Left forelimb (tissue), 1 donor: Measurements from ENCODE around the gene TTLL13.
A peak's percentile ranks its signal among the peaks of the same experiment; 100 is the strongest.

Experiments used
- DNase-seq: peaks from one replicate; pipeline ENCODE4 v3.0.0-alpha.2; 2018; ENCODE audit warnings: low spot score

Gene TTLL13, protein sequence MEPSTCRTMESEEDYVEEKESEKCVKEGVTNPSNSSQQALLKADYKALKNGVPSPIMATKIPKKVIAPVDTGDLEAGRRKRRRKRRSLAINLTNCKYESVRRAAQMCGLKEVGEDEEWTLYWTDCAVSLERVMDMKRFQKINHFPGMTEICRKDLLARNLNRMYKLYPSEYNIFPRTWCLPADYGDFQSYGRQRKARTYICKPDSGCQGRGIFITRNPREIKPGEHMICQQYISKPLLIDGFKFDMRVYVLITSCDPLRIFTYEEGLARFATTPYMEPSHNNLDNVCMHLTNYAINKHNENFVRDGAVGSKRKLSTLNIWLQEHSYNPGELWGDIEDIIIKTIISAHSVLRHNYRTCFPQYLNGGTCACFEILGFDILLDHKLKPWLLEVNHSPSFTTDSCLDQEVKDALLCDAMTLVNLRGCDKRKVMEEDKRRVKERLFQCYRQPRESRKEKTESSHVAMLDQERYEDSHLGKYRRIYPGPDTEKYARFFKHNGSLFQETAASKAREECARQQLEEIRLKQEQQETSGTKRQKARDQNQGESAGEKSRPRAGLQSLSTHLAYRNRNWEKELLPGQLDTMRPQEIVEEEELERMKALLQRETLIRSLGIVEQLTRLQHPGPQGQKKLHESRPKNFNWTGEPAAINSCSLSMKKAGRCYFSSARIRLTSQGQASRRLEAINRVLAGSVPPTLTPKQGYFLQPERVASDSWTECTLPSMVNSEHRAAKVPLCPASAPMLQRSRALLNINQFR

DNA sequence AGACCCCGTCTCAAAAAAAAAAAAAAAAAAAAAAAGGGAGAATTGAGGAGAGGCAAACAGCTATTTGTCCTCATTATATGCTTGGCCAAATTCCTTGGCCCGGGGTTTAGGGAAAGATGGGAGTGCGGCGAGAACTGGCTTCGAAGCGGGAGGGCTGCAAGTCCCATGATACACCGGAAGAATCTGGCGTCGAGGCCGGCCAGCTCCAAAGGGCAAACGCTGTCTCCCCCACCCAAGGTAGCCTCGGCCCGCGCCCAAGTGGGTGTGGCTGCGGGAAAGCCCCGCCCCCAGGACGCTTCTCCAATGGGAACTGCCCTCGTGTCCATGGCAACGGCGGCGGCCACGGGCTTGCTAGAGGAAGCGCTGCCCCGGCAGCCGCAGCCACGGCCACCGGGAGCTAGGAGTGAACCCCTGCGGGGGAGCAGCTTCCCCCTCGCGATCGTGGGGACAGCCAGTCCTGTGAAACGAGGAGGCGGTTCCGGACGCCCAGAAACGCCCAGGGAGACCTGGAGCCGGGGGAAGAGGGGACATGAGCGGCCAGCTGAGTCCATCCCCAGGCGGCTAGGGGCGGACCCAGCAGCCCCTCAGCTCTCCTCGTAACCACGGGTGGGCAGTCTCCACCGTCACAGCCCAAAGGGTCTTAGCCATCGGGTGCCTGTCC lies at the start of gene TTLL13:
Gene TTLL13, plus strand, starts transcription at position 354 of the 661 bp plus-strand sequence. CDS start 1,075 bp downstream, outside the sequence.
- peak; percentile 89 for DNase-seq

DNA sequence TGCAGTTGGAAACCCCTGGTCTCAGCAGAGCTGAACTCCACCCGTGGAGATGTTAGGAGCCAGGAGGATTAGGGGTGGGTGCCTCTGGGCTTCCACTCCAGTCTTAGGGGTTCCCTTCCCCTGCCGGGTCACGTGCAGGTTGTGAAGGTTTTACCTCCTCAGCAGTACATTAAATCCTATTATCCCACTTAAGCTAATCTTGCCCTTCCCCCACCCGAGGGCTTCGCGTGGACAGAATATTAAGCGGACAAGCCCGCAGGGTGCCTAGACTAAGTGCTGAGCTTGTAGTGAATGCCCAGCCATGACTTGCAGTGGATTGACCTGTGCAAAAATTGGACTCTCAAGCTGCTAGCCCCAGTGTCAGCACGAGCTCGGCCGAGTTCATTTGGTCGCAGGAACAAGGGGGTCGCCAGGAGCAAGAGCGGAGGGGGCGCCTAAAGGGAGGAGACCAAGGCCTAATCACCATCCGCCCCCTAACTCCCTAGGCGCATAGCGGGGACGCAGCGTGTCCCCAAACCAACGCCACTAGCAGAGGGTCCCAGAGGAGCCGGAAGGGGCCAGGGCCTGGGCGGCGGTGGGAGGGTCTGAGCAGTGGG lies 48.7 kb upstream of the TTLL13 start:
- no peak for DNase-seq

DNA sequence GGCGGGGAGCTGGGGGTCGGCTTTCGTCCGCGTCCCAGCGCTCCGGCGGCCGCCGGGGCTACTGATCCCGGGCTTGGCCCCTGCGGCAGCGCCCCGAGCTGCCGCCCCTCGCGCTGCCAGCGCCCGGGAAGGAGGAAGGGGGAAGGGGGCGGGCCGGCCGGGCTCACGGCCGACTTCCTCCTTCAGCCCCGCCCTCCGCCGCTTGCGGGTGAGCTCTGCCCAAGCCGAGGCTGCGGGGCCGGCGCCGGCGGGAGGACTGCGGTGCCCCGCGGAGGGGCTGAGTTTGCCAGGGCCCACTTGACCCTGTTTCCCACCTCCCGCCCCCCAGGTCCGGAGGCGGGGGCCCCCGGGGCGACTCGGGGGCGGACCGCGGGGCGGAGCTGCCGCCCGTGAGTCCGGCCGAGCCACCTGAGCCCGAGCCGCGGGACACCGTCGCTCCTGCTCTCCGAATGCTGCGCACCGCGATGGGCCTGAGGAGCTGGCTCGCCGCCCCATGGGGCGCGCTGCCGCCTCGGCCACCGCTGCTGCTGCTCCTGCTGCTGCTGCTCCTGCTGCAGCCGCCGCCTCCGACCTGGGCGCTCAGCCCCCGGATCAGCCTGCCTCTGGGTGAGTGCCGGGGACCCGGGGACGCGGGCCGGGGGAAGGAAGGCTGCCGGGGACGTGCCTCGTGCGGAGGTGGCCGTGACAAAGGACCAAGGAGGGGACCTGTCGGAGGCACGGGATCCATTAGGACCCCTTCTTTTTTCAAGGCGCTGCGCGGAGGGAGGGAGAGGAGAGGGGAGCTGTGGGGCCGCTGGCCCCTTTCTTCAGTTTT lies 48.0 kb upstream of the TTLL13 start, which contains the start of gene SEMA4B:
Gene SEMA4B, plus strand, starts transcription at position 201 of the 814 bp plus-strand sequence. Its CDS starts 249 bp downstream, at position 450.
- DNase-seq, result peak; percentile 81

DNA sequence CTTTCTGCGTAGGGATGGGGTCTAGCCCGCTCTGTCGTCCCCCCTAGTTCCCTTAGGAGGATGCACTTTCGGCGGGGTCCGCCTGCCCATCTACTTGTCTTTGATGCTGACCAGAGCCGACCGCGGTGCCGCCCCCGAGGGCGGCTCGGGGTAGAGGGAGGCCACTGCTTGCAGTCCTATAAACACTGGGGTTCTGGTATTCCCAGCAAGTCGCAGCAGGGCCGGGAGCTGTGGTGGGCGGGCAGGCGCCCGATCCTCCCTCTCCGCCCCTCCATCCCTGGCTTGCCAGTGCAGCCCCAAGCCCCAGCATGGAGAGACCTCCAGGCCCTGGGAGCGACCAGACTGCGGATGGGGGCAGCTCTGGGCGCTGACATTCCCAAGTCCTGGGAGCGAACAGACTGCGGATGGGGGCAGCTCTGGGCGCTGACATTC lies 47.4 kb upstream of the TTLL13 start:
- peak; percentile 60 for DNase-seq

DNA sequence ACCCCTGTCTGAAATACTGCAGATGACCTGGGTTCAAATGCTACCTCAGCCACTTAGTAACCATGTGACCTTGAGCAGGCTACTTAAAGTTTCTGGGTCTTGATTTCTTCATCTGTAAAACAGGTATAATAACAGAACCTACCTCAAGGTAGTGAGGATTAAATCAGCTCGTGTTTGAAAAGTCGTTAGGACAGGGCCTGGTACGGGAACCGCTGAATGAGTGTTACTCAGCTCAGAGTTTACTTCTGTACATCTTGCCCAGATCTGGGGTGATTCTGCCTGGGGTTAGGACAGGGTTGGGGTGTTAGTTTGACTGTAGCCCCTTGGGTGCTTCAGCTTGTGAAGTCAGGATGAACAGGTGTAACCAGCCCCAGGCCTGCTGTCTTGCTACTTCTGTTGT lies 46.4 kb upstream of the TTLL13 start:
- DNase-seq, result no peak

DNA sequence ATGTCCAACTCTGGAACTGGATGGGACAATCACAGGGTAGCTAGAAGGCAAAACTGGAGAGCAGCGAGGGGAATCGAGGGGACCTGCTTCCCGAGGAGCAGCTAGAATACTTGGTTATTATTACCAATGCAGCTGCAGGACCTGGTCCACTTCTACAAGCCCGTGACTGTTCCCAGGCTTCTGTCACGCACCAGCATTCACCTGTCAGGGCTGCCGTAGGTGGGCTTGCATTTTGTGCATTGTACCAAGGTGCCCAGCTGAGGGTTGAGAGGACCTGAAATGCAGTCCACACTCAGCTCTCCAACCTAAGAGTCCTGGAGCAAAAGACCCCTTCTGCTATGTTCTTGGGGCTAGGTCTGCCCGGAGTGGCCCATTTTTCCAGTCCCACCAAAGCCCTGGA lies 45.9 kb upstream of the TTLL13 start:
- peak; percentile 26 for DNase-seq

DNA sequence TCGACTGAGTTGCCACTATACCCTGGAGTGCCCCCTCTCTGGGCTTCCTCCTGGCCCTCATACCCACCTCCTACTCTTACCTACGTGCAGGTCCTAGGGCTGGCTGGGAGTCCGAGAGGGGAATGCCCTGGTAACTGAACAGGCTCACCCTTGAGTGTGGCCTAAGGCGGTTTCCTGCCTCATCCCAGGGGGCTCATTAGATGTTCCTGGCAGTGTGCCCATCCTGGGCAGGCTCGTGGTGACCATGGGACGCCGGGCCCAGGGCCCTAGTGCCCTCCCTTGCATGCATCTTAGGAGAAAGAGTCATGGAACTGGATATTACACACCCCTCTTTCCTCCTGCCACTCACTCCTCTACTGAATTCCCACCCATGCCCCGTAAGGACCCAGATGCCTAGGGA lies 45.4 kb upstream of the TTLL13 start:
- peak; percentile 67 for DNase-seq

DNA sequence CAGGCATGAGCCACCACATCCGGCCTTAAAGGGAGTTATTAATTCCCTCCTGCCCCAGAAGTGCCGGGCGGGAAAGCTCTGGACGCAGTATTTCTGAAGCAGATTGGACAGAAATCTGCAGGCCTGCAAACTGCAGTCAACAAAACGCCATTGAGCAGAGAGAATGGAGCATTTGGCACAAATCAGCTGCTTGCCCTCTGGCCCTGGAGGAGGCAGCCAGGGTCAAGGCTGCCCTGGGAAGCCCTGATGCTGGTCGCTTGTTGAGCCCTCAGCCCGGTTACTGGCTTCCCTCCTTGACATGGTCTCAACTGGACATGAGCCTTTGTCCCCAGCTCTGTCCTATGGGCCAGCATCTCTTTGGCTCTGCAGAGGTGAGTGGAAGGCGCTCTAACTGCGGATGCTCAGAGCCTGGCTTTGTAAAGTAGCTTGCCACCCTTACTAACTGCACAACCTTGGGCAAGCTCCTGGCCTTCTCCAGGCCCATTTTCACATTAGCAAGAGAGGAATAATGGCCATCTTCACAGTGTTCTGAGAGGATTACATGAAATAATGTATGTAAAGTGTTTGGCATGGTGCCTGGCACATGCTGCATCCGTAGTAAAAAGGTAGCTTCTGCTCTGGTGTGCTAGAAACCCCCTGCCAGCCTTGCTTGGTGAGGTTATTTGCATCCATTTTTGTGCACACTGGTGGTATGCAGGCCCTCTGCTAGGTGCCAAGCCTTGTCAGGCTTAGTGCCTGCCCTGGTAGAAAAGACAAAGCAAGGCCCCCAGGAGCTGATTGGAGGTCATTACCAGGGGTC lies 44.1 kb upstream of the TTLL13 start:
- DNase-seq, result peak; percentile 5

DNA sequence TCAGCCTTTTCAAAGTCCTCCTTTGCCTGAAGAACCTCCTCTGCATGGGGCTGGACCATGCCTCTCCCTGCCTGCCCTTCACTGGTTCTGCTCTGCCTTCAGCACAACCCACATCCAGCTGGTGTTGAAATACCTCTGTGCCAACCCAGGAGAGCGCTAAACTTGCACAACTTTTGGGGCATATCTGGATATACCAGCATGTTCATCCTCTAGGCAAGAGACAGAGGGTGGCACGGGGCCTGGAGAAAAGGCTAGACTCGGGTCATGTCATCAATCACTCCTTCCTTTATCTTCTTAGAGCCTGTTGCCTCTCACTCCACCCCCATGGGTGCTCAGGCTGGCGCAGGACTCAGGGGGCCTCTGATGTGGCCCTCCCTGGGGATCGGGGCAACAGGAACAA lies 43.5 kb upstream of the TTLL13 start:
- DNase-seq, result no peak

DNA sequence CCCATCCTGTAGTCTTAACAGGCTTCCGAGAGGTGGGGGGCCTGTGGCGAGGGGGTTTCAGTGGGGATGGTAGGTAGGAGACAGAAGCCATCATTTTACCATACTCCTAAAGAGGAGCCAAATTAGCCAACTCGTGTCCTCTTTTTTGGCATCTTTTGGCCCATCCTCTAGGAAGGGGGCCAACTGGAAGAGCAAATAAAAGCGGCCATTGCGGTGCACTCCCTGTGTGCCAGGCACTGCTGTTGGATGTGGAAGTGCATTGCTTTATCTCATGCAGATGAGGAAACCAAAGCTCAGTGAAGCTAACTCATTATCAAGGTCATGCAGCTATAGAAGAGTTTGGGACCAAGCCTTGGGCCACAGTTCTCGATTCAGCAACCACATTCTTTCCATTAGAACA lies 42.1 kb upstream of the TTLL13 start:
- DNase-seq, result no peak

DNA sequence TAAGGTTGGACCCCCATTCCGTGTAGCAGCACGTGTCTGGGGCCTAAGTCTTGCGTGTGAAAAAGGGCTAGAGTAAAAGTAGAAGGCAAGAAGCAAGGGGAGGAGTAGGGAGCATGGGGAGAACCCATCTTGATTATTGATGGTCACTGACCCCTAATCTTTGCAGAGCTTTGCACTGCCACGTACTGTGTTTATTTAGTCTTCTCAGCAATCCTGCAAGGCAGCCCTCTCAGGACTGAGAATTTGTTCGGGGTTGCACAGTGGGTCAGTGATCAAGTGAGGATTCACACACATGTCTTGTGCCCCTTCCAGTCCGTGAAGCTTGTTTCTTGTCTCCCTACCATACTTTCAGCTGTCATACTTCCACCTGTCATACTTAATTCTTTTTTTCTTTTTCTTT lies 41.0 kb upstream of the TTLL13 start:
- no peak for DNase-seq

DNA sequence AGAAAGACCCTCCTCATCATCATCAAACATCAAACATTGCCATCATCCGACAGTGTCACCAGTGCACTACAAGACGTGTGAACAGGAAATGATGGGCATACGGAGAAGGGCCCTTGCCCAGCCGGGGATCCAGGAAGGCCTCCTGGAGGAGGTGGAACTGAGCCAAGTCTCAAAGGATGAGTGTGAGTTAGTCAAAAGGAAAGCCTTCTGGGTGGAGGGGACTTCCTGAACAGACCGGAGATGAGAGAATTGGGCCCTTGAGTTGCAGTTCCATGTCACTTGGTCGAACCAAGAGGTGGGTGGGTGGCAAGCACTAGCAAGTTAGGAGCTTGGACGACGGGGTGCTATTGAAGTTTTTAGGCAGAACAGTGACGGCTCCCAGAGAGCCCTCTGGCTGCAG lies 39.8 kb upstream of the TTLL13 start:
- no peak for DNase-seq

DNA sequence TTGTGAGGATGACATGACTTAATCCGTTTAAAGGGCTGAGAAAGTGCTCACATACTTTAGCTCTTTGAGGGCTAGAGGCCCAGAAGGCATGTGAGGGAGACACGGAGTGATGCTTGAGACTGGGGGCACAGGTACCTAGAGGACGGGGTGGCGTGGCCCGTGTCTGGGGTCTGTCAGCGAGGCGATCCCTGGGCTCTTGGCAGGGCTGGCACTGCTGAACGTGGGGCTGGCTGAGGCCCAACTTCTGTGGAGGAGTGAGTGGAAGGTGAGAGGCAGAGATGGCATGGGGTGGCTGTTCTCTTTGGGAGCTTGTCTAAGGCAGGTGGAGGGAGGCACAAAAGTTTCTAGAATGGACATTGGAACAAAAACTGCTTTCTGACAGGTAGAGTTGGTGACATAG lies 38.8 kb upstream of the TTLL13 start:
- DNase-seq, result no peak

DNA sequence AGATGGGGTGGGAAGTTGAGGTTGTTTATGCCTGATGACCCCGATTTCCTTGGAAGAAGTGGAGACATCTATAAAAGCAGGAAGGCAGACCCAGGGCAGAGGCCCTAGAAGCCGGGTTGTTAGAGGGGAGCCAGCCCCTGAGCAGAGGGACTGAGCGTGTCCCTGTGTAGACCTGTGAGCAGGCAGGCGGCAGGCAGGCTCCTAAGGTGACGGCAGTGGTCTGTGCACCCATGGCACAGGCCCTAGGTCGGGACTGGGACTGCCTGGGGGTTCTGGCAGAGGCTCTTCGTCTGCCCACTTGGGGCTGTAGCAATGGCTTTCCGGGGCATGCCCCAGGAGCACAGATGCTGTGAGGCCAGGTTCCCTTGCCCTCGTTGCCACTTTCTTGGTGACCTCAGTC lies 38.3 kb upstream of the TTLL13 start:
- no peak for DNase-seq

DNA sequence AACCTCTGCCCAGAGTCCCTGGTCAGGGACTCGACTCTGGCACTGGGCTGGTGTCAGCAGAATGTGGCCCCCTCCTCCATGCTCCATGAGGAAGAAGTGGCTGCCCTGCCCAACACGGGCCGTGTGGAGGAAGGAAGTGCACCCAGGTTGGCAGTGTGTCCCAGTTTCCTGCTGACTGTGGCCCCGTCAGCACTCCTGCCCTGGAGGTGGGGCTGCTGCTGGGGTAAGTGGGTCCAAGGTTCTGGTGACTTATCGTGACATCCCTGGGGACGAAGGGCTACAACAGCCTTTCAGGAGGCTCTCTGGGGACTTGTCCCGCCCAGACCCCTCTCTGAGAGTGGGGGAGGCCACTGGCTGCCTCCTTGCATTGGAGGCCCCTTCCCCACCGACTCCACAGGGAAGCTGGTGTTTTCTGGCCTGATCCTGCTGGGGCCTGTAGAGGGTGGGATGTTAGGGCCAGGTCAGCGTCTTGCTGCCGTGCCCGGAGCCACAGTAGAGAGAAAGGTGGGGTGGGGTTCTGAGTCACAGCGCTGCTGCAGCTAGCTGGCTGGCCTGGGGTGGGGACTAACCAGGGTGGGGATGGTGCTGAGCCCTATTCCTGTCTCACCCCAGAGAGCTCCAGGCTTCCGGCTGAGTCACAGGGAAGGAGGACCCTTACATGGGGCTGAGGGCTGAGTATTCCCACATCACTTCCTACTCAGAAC lies 37.8 kb upstream of the TTLL13 start:
- no peak for DNase-seq

DNA sequence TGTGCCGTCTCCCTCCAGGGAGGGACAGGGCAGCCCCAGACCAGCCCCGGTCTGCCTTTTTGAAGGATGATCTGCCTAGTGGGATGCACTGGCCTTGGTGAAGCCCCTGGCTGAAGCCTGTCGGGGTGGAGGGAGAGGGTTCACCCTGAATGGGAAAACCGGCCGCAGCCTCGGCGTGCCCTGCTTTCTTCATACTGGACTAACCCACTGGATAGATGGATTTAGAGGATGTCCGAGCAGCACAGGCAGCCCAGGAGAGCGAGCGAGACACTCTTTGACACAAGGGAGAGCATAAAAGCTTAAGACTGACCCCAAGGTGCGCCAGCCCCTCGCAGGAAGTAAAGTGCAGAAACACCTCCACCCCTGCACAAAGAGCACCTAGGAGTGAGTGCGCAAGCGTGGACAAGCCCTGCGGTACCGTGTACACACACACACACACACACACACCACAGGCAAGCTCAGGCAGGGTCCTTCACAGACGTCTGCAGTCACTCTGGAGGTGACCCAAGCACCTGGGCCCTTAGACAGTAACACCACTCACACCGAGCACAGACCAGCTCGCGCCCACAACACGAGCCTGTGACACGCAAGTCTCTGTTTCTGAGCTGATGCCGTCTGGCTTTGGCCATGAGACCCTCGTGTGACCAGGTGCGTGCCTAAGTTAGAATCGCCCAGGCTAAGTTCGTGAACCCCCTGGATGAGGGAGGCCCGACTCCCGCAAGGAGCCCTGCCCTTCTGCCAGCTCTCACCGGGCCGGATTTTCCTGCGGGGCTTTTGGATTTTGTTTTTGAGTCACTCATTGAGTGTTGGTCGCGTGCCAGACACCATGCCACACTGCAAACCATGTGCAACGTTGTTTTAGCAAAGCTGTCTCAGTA lies 36.9 kb upstream of the TTLL13 start:
- no peak for DNase-seq

DNA sequence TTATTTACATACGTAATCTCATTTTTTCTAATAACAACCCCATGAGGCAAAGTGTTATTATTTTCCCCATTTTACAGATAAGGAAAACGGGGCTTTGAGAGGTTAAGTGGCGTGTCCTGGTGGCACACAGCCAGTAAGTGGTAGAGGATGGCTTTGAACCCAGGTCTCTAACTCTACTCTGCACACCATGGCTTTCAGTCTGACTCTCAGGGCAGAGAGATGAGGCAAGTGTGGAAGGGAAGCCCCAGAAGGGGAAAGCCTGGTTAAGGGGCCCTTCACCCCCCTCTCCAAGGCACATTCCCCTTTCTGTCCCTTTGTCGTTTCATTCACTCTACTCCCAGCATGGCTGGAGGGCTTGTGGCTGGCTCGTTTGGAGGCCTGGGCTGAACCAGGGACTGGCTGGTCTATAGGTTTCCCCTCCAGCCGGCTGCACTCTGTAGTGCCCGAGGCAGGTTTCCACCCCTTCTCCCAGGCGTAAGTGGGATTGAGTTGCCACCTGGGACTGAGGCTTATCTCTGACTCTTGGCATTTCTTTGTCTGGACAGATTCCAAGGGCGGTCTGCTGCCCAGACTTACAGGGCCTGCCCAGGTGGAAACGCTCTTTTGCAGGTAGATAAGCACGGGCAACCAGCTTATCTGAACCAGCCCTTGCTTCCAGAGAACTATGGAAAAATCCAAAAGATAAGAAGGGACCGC lies 36.1 kb upstream of the TTLL13 start:
- no peak for DNase-seq

DNA sequence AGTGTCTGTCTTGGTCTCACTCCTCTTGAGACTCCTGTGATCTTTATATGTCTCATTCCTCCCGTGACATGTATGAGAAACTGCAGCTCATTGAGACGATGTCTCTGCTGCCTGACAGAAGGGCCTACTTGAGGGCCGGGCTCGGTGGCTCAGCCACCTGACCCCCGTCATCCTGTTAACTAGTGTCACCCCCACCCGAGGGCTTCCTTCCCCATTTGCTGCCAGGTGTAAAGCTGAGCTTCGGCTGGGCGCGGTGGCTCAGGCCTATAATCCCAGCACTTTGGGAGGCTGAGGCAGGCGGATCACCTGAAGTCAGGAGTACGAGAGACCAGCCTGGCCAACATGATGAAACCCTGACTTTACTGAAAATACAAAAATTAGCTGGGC lies 35.5 kb upstream of the TTLL13 start:
- no peak for DNase-seq
